H9 (cell line): Measurements from ENCODE around the gene CRP. TPM values are rescaled to one million over a fixed set of nuclear protein-coding genes. Genes with fewer than 3 reads are reported as not detected.

Experiments
- DNase-seq: peaks from one replicate; pipeline ENCODE4 v3.0.0-alpha.2; 2017
- H2AFZ ChIP-seq: one replicate; pipeline ENCODE4 v1.6.1; 2013; ENCODE audit warnings: mild to moderate bottlenecking, low read length, control low read depth, moderate library complexity
- H2AK5ac ChIP-seq: 2 replicates; pipeline ENCODE4 v1.6.1; 2013; ENCODE audit warnings: low read length, control low read depth, mixed read lengths; ENCODE audit not compliant: insufficient read length
- H2BK120ac ChIP-seq: one replicate; pipeline ENCODE4 v1.6.1; 2013; ENCODE audit warnings: low read depth, mild to moderate bottlenecking, low read length, control low read depth, inconsistent platforms; ENCODE audit not compliant: poor library complexity, severe bottlenecking
- H2BK12ac ChIP-seq: 2 replicates; pipeline ENCODE4 v1.6.1; 2013; ENCODE audit warnings: low read length, control low read depth, mixed read lengths, low read depth; ENCODE audit not compliant: insufficient read length
- H2BK15ac ChIP-seq: 2 replicates; pipeline ENCODE4 v1.6.1; 2013; ENCODE audit warnings: low read depth, low read length, control low read depth
- H2BK20ac ChIP-seq: one replicate; pipeline ENCODE4 v1.6.1; 2013; ENCODE audit warnings: low read depth, mild to moderate bottlenecking, low read length, control low read depth, inconsistent platforms; ENCODE audit not compliant: poor library complexity, severe bottlenecking
- H2BK5ac ChIP-seq: 2 replicates; pipeline ENCODE4 v1.6.1; 2013; ENCODE audit warnings: low read length, control low read depth, mixed read lengths; ENCODE audit not compliant: insufficient read length
- H3K14ac ChIP-seq: 2 replicates; pipeline ENCODE4 v1.6.1; 2013; ENCODE audit warnings: low read length, control low read depth; ENCODE audit not compliant: insufficient read depth
- H3K18ac ChIP-seq: 2 replicates; pipeline ENCODE4 v1.6.1; 2013; ENCODE audit warnings: low read depth, mild to moderate bottlenecking, mixed read lengths, low read length, control low read depth; ENCODE audit not compliant: insufficient read length
- H3K23ac ChIP-seq: 2 replicates; pipeline ENCODE4 v1.6.1; 2013; ENCODE audit warnings: low read length, control low read depth, mixed read lengths, low read depth; ENCODE audit not compliant: insufficient read length
- H3K23me2 ChIP-seq: 2 replicates; pipeline ENCODE4 v1.6.1; 2013; ENCODE audit warnings: low read depth, mild to moderate bottlenecking, mixed read lengths, low read length, control low read depth; ENCODE audit not compliant: insufficient read length, poor library complexity, severe bottlenecking
- H3K27ac ChIP-seq: 2 replicates; pipeline ENCODE4 v1.5.1; 2013; ENCODE audit warnings: low read length, control low read depth, mixed read lengths, low read depth; ENCODE audit not compliant: insufficient read length
- H3K27me3 ChIP-seq: 2 replicates; pipeline ENCODE4 v1.6.1; 2013; ENCODE audit warnings: low read length, control low read depth, inconsistent platforms; ENCODE audit not compliant: insufficient read depth
- H3K4ac ChIP-seq: 2 replicates; pipeline ENCODE4 v1.6.1; 2013; ENCODE audit warnings: low read depth, mild to moderate bottlenecking, control low read depth, inconsistent platforms, low read length, moderate library complexity
- H3K4me1 ChIP-seq: 2 replicates; pipeline ENCODE4 v1.6.1; 2013; ENCODE audit warnings: low read length, control low read depth, inconsistent platforms; ENCODE audit not compliant: insufficient read depth
- H3K4me2 ChIP-seq: 2 replicates; pipeline ENCODE4 v1.6.1; 2013; ENCODE audit warnings: low read length, control low read depth, mixed read lengths; ENCODE audit not compliant: insufficient read length, insufficient read depth
- H3K56ac ChIP-seq: 2 replicates; pipeline ENCODE4 v1.6.1; 2013; ENCODE audit warnings: low read depth, mild to moderate bottlenecking, mixed read lengths, low read length, control low read depth; ENCODE audit not compliant: insufficient read length
- H3K79me1 ChIP-seq: 2 replicates; pipeline ENCODE4 v1.6.1; 2013; ENCODE audit warnings: low read depth, mild to moderate bottlenecking, moderate library complexity, low read length, control low read depth, inconsistent platforms; ENCODE audit not compliant: insufficient read depth, poor library complexity, severe bottlenecking
- H3K79me2 ChIP-seq: 2 replicates; pipeline ENCODE4 v1.6.1; 2013; ENCODE audit warnings: low read length, control low read depth, inconsistent platforms; ENCODE audit not compliant: insufficient read depth
- H3K9ac ChIP-seq: 2 replicates; pipeline ENCODE4 v1.6.1; 2013; ENCODE audit warnings: low read length, control low read depth, mixed read lengths; ENCODE audit not compliant: insufficient read length; ENCODE audit errors: extremely low read depth
- H3K9me3 ChIP-seq: one replicate; pipeline ENCODE4 v1.6.1; 2013; ENCODE audit warnings: low read depth, low read length, inconsistent platforms; ENCODE audit not compliant: control insufficient read depth
- H3T11ph ChIP-seq: one replicate; pipeline ENCODE4 v1.6.1; 2013; ENCODE audit warnings: mild to moderate bottlenecking, low read length, control low read depth, inconsistent platforms
- H4K20me1 ChIP-seq: one replicate; pipeline ENCODE4 v1.6.1; 2013; ENCODE audit not compliant: control insufficient read depth, insufficient read length, insufficient read depth
- H4K5ac ChIP-seq: 2 replicates; pipeline ENCODE4 v1.6.1; 2013; ENCODE audit warnings: low read depth, mild to moderate bottlenecking, mixed read lengths, low read length, control low read depth; ENCODE audit not compliant: insufficient read length
- H4K8ac ChIP-seq: replicated peaks from 2 replicates; pipeline ENCODE4 v1.6.1; 2013; ENCODE audit warnings: low read length, control low read depth, mixed read lengths, low read depth; ENCODE audit not compliant: insufficient read length
- H4K91ac ChIP-seq: 2 replicates; pipeline ENCODE4 v1.6.1; 2013; ENCODE audit warnings: low read depth, mild to moderate bottlenecking, moderate library complexity, mixed read lengths, low read length, control low read depth; ENCODE audit not compliant: insufficient read length
- H3K27ac Mint-ChIP-seq, 3 experiments: 2 replicates in 2 of 3; 3 replicates in 1 of 3; pipeline ENCODE4 v1.8.0; 2020 to 2021; ENCODE audit warnings: mixed read lengths in 3 of 3, mild to moderate bottlenecking in 1 of 3, moderate library complexity in 1 of 3
- H3K27me3 Mint-ChIP-seq: 2 replicates; pipeline ENCODE4 v1.8.0; 2021; ENCODE audit warnings: low read depth, mild to moderate bottlenecking, moderate library complexity, mixed read lengths
- H3K36me3 Mint-ChIP-seq, 3 experiments: 2 replicates in 2 of 3; 3 replicates in 1 of 3; pipeline ENCODE4 v1.8.0; 2020 to 2021; ENCODE audit warnings: low read depth in 3 of 3, mixed read lengths in 3 of 3; ENCODE audit not compliant: insufficient read depth in 1 of 3
- H3K4me1 Mint-ChIP-seq, 2 experiments: 2 replicates each; pipeline ENCODE4 v1.8.0; 2020; ENCODE audit warnings: mixed read lengths in 2 of 2
- H3K4me3 Mint-ChIP-seq, 2 experiments: 2 replicates in 1 of 2; 3 replicates in 1 of 2; pipeline ENCODE4 v1.8.0; 2020 to 2021; ENCODE audit warnings: mild to moderate bottlenecking in 2 of 2, mixed read lengths in 2 of 2, moderate library complexity in 1 of 2
- H3K9me3 Mint-ChIP-seq, 2 experiments: 2 replicates in 1 of 2; 3 replicates in 1 of 2; pipeline ENCODE4 v1.8.0; 2020; ENCODE audit warnings: mild to moderate bottlenecking in 2 of 2, mixed read lengths in 2 of 2, moderate library complexity in 1 of 2
- WGBS: extraction: QIAGEN DNeasy Blood & Tissue Kit; methylation state at CpG from one replicate; pipeline ENCODE4 v1.1.7; 2013; ENCODE audit warnings: missing lambda C conversion rate, low lambda C conversion rate, mixed read lengths; ENCODE audit not compliant: insufficient read length; ENCODE audit errors: extremely low coverage; 5-methylcytosine and 5-hydroxymethylcytosine counted together
- total RNA-seq: library from RNA; stranded (reverse); gene quantifications from 2 replicates; pipeline ENCODE4 v1.2.1, GENCODE V29; 2021
- TF ChIP-seq, protein P1 (sequence below): fragments of 200-600 bp; sonication (generic); conservative IDR thresholded peaks from 3 replicates; pipeline ENCODE4 v1.8.0; 2021; ENCODE audit warnings: antibody characterized with exemption, mild to moderate bottlenecking

CRP gene
- total RNA-seq, 1 experiment from 2014 or later, result not detected

DNA sequence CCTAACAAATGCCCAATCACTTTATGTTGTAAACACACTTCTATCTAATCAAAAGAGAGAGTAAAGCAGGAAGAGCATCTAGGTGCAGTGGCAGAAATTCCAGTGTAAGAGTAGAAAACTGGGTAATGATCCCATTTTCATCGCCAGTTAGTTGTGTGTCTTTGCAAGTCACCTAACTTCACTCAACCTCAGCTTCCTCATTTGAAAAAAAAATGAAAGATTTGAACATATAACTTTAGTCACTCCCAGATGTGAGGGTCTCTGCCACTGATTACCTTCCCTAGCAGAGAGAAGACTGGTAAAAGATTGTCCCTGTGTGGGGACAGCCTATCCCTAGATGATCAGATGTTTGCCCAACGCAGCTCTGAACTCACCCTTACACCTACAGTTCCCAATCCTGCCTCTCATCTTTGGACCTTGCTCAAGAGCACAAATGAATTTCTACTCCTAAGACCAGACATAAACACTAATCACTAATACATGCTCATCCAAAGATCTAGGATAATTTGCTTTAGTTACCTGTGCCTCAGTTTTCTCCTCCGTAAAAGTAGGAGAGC lies 41.1 kb upstream of the CRP start:
- Histone ChIP-seq H3T11ph (no peak overlapping the region), H2BK20ac (no peak overlapping the region), H3K4me2 (no peak overlapping the region), H3K18ac (no peak overlapping the region), H3K79me2 (no peaks in the 10 kb centered on the region), H3K23me2 (no peaks in the 10 kb centered on the region), H2BK15ac (no peak overlapping the region), H3K56ac (no peak overlapping the region), H3K4me1 (no peaks in the 10 kb centered on the region), H3K4ac (no peak overlapping the region), H3K14ac (no peak overlapping the region), H4K8ac (no peak overlapping the region), H3K9me3 (no peaks in the 10 kb centered on the region), H3K27ac (no peak overlapping the region), H2AK5ac (no peak overlapping the region), H4K20me1 (no peaks in the 10 kb centered on the region), H2BK120ac (no peak overlapping the region), H3K9ac (no peak overlapping the region), H2BK5ac (no peak overlapping the region), H2BK12ac (no peak overlapping the region), H3K23ac (no peak overlapping the region), H4K91ac (no peak overlapping the region), H4K5ac (no peak overlapping the region), H3K79me1 (no peaks in the 10 kb centered on the region), H2AFZ (no peak overlapping the region), H3K27me3 (no peaks in the 10 kb centered on the region)
- Mint-ChIP-seq H3K27ac (no peak overlapping the region), H3K9me3 (no peaks in the 10 kb centered on the region; a peak in 1 of 5 replicates), H3K27me3 (peaks cover 2% of the 10 kb centered on the region; the same call in 1 of the 2 replicates), H3K4me3 (no peak overlapping the region), H3K4me1 (no peaks in the 10 kb centered on the region), H3K36me3 (no peaks in the 10 kb centered on the region)
- TF ChIP-seq, protein P1, sequence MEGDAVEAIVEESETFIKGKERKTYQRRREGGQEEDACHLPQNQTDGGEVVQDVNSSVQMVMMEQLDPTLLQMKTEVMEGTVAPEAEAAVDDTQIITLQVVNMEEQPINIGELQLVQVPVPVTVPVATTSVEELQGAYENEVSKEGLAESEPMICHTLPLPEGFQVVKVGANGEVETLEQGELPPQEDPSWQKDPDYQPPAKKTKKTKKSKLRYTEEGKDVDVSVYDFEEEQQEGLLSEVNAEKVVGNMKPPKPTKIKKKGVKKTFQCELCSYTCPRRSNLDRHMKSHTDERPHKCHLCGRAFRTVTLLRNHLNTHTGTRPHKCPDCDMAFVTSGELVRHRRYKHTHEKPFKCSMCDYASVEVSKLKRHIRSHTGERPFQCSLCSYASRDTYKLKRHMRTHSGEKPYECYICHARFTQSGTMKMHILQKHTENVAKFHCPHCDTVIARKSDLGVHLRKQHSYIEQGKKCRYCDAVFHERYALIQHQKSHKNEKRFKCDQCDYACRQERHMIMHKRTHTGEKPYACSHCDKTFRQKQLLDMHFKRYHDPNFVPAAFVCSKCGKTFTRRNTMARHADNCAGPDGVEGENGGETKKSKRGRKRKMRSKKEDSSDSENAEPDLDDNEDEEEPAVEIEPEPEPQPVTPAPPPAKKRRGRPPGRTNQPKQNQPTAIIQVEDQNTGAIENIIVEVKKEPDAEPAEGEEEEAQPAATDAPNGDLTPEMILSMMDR, result no peak
- no peak for DNase-seq
- WGBS, result no CpG with 5 or more reads among the region's 3 CpGs
